ENCODE measurements around the gene CHMP1B.

- TF ChIP-seq CTCF (IDR thresholded peaks at IDR 0.05) (no peak), POLR2A (IDR thresholded peaks at IDR 0.05) (no peak)
Measured at GRCh38 chr18:11842562-11842961, 8.7 kb upstream of the CHMP1B start.

All from testis (tissue), 2 donors.